ENCODE results near the gene FOXP2.

- TF ChIP-seq CTCF (IDR thresholded peaks at IDR 0.05) (no peak), ZFX (IDR thresholded peaks at IDR 0.05; ENCODE audit: borderline replicate concordance) (no peak)
These were observed 207.6 kb downstream of the FOXP2 start for GRCh38 chr7:114622221-114622620.

Measured in 22Rv1 (cell line).